Endothelial cell of umbilical vein (primary cell): ENCODE data around the gene PEMT. TPM values are rescaled to one million over a fixed set of nuclear protein-coding genes. Genes with fewer than 3 reads are reported as not detected.

Experiments
- BruUV-seq: library from RNA; stranded (reverse); fragments of 400-500 nt; replicated peaks from 2 replicates; lab custom pipeline; 2021; lab: Mats Ljungman, UMichigan
- CTCF ChIA-PET: fragments of 300-600, 350-600 bp; sonication (Branson Sonifier 250); formaldehyde crosslinking; loops from one replicate; lab custom pipeline; 2021; ENCODE audit warnings: antibody characterized with exemption, inconsistent platforms; lab: Charles Lee
- POLR2A ChIA-PET: fragments of 300-600, 350-600 bp; sonication (Branson Sonifier 250); formaldehyde crosslinking; loops from one replicate; lab custom pipeline; 2021; ENCODE audit warnings: antibody characterized with exemption, inconsistent platforms; lab: Charles Lee
- DNase-seq: peaks from one replicate; pipeline ENCODE4 v3.0.0-alpha.2; 2011; ENCODE audit warnings: low read depth, low spot score
- FAIRE-seq: peaks from 2 replicates; lab custom pipeline; 2011; peaks lifted over from hg19 to GRCh38; lab: Jason Lieb, UNC
- H2AFZ ChIP-seq: 2 replicates; pipeline ENCODE4 v1.6.0; 2012; ENCODE audit warnings: low read depth, low read length, control low read depth, inconsistent platforms
- H3K27ac ChIP-seq: 2 replicates; pipeline ENCODE4 v1.5.1; 2011; ENCODE audit warnings: low read depth, mild to moderate bottlenecking, control low read depth, low read length, moderate library complexity; ENCODE audit not compliant: insufficient read depth
- H3K27me3 ChIP-seq, 2 experiments: 2 replicates each; pipeline versions ENCODE4 v1.6.0 to v1.6.1; 2011; ENCODE audit warnings: low read length in 2 of 2, mixed read lengths in 1 of 2; ENCODE audit not compliant: control insufficient read depth in 2 of 2, insufficient read depth in 2 of 2
- H3K36me3 ChIP-seq, 2 experiments: 2 replicates in 1 of 2; 3 replicates in 1 of 2; pipeline ENCODE4 v1.5.1; 2011; ENCODE audit warnings: low read length in 2 of 2, mild to moderate bottlenecking in 1 of 2, moderate library complexity in 1 of 2; ENCODE audit not compliant: control insufficient read depth in 2 of 2, insufficient read depth in 2 of 2; ENCODE audit errors: extremely low read depth in 1 of 2
- H3K4me1 ChIP-seq: 3 replicates; pipeline ENCODE4 v1.5.1; 2011; ENCODE audit warnings: mild to moderate bottlenecking, low read length; ENCODE audit not compliant: control insufficient read depth, insufficient read depth; ENCODE audit errors: extremely low read depth
- H3K4me2 ChIP-seq: 2 replicates; pipeline ENCODE4 v1.6.1; 2011; ENCODE audit warnings: low read length, control low read depth, mixed read lengths; ENCODE audit not compliant: insufficient read depth
- H3K4me3 ChIP-seq, 3 experiments: fragments of 200-600 bp in 1 of 3; sonication (generic), shearing (Covaris generic) in 1 of 3; replicated peaks in 1 of 3; 2 replicates each; pipeline ENCODE4 v1.5.1; 2011 to 2016; ENCODE audit warnings: control low read depth in 3 of 3, low read length in 3 of 3, mild to moderate bottlenecking in 2 of 3, inconsistent platforms in 1 of 3, low read depth in 1 of 3, moderate library complexity in 1 of 3; ENCODE audit not compliant: insufficient read depth in 1 of 3
- H3K79me2 ChIP-seq: 2 replicates; pipeline ENCODE4 v1.6.0; 2012; ENCODE audit warnings: low read length, inconsistent platforms; ENCODE audit not compliant: control insufficient read depth, insufficient read depth
- H3K9ac ChIP-seq: replicated peaks from 2 replicates; pipeline ENCODE3; 2011; ENCODE audit warnings: low read length, control low read depth; ENCODE audit not compliant: insufficient read depth; ENCODE audit errors: extremely low read depth
- H3K9me1 ChIP-seq: replicated peaks from 3 replicates; pipeline ENCODE4 v1.6.0; 2011; ENCODE audit warnings: mild to moderate bottlenecking, low read length; ENCODE audit not compliant: control insufficient read depth, insufficient read depth; ENCODE audit errors: extremely low read depth
- H3K9me3 ChIP-seq: replicated peaks from 2 replicates; pipeline ENCODE4 v1.5.1; 2012; ENCODE audit warnings: low read length, inconsistent platforms; ENCODE audit not compliant: control insufficient read depth, insufficient read depth
- H4K20me1 ChIP-seq: replicated peaks from 2 replicates; pipeline ENCODE3; 2011; ENCODE audit warnings: mild to moderate bottlenecking, low read length; ENCODE audit not compliant: control insufficient read depth, insufficient read depth; ENCODE audit errors: extremely low read depth
- EZH2 ChIP-seq: IDR thresholded peaks from 2 replicates; pipeline ENCODE4 v1.6.1; 2012; ENCODE audit warnings: borderline replicate concordance, low read depth, mild to moderate bottlenecking, moderate library complexity, low read length, inconsistent platforms; ENCODE audit not compliant: severe bottlenecking
- FOS ChIP-seq: IDR thresholded peaks from 2 replicates; pipeline ENCODE4 v1.6.1; 2011; ENCODE audit warnings: mild to moderate bottlenecking, low read length, moderate library complexity, borderline replicate concordance; ENCODE audit not compliant: insufficient read depth
- GATA2 ChIP-seq: IDR thresholded peaks from 2 replicates; pipeline ENCODE4 v1.7.0; 2011; ENCODE audit warnings: low read depth, mild to moderate bottlenecking, moderate library complexity, mixed read lengths, low read length; ENCODE audit not compliant: insufficient read length, insufficient read depth
- JUN ChIP-seq: IDR thresholded peaks from 2 replicates; pipeline ENCODE4 v1.6.1; 2011; ENCODE audit warnings: borderline replicate concordance, low read depth; ENCODE audit not compliant: insufficient read length, insufficient read depth
- MYC ChIP-seq: IDR thresholded peaks from one replicate; pipeline ENCODE4 v1.6.1; 2011; ENCODE audit warnings: mild to moderate bottlenecking, low read depth, low read length
- POLR2A ChIP-seq: IDR thresholded peaks from 2 replicates; pipeline ENCODE4 v1.6.1; 2012; ENCODE audit warnings: low read depth, mild to moderate bottlenecking, control low read depth, low read length
- POLR2AphosphoS5 ChIP-seq: IDR thresholded peaks from 2 replicates; pipeline ENCODE4 v1.6.1; 2012; ENCODE audit warnings: low read depth, mild to moderate bottlenecking, control low read depth, low read length, moderate library complexity; ENCODE audit not compliant: insufficient read depth
- dilution Hi-C: fragments of 300-500 bp; cut with MboI; formaldehyde crosslinking; loops from one replicate; pipeline ENCODE4 v1.15.0; 2019; ENCODE audit warnings: low sequenced_read_pairs; ENCODE audit not compliant: extremely low pct_ligation_motif_present
- intact Hi-C: fragments of 100-400 bp; cut with micrococcal nuclease; formaldehyde crosslinking; loops from one replicate; pipeline ENCODE4 v1.10.0; 2022
- polyA plus RNA-seq, 4 experiments: library from polyadenylated mRNA; depleted of rRNA in 3 of 4; stranded (reverse) in 3 of 4; unstranded in 1 of 4; fragments of >200 nt; gene quantifications; 2 replicates each; pipeline versions ENCODE4 v1.2.1 to v1.2.3, GENCODE V29; 2011 to 2012; ENCODE audit warnings: missing spikeins in 1 of 4
- total RNA-seq: library from RNA; stranded (reverse); gene quantifications from 2 replicates; pipeline ENCODE4 v1.2.3, GENCODE V29; 2021
- TF ChIP-seq, protein P1 (sequence below), 2 donors: IDR thresholded peaks; 1 replicate in 1 of 2; 2 replicates in 1 of 2; pipeline ENCODE4 v1.5.1; 2011; ENCODE audit warnings: low read length in 2 of 2, mild to moderate bottlenecking in 2 of 2, moderate library complexity in 2 of 2, control low read depth in 1 of 2, inconsistent platforms in 1 of 2, low read depth in 1 of 2; ENCODE audit not compliant: insufficient read depth in 1 of 2; ENCODE audit errors: extremely low read depth in 1 of 2
- TF ChIP-seq, protein P2 (sequence below): IDR thresholded peaks from 2 replicates; pipeline ENCODE4 v1.6.1; 2011; ENCODE audit not compliant: insufficient read depth, insufficient read length

Gene PEMT
- total and polyA plus RNA-seq, 2 donors (not counting 3 experiments of a cell fraction or from before 2014, with no cell fraction given) = 35.1 to 58.4 TPM

DNA sequence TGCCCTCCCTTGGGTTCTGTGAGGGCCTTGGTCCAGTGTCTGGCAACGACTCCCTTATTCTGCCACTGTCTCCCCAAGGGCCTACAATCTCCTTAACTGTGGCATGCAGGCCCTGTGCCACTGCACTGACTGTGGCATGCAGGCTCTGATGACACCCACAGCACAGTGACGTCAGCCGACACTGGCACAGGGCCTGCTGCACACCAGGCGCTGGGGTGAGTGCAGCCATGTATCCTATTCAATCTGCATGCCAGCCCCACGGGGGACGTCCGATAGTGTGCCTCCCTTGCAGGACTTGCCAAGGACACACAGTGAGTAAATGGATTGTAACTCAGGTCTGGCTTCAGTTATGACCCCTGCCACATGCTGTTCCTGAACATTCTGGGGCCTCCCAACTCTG, 55.6 kb downstream of the PEMT start:
- Histone ChIP-seq H3K27me3 (no peaks in the 10 kb centered on the region), H3K9me3 (no peaks in the 10 kb centered on the region), H3K79me2 (no peaks in the 10 kb centered on the region), H3K4me2 (no peak overlapping the region), H4K20me1 (no peaks in the 10 kb centered on the region), H3K9ac (no peak overlapping the region), H3K4me3 (no peak overlapping the region), H3K36me3 (no peaks in the 10 kb centered on the region), H3K9me1 (no peaks in the 10 kb centered on the region), H2AFZ (no peak overlapping the region), H3K4me1 (no peaks in the 10 kb centered on the region), H3K27ac (no peak overlapping the region)
- BruUV-seq = no TSS peak
- no peak for TF ChIP-seq JUN
- no peak for TF ChIP-seq FOS
- no peak for TF ChIP-seq POLR2A
- no peak for TF ChIP-seq MYC
- no peak for TF ChIP-seq EZH2
- TF ChIP-seq, protein P1, sequence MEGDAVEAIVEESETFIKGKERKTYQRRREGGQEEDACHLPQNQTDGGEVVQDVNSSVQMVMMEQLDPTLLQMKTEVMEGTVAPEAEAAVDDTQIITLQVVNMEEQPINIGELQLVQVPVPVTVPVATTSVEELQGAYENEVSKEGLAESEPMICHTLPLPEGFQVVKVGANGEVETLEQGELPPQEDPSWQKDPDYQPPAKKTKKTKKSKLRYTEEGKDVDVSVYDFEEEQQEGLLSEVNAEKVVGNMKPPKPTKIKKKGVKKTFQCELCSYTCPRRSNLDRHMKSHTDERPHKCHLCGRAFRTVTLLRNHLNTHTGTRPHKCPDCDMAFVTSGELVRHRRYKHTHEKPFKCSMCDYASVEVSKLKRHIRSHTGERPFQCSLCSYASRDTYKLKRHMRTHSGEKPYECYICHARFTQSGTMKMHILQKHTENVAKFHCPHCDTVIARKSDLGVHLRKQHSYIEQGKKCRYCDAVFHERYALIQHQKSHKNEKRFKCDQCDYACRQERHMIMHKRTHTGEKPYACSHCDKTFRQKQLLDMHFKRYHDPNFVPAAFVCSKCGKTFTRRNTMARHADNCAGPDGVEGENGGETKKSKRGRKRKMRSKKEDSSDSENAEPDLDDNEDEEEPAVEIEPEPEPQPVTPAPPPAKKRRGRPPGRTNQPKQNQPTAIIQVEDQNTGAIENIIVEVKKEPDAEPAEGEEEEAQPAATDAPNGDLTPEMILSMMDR (IDR thresholded peaks at IDR 0.05; ENCODE audit: extremely low read depth in 1 of 2, insufficient read depth in 1 of 2, low read depth in 1 of 2, low read length in 2 of 2) = no peak
- TF ChIP-seq, protein P2, sequence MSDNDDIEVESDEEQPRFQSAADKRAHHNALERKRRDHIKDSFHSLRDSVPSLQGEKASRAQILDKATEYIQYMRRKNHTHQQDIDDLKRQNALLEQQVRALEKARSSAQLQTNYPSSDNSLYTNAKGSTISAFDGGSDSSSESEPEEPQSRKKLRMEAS = no peak
- no peak for TF ChIP-seq POLR2AphosphoS5
- TF ChIP-seq GATA2 = no peak
- DNase-seq (no peak), FAIRE-seq (no peak)
- ChIA-PET POLR2A (no interaction called here), CTCF (no interaction called here)
- intact Hi-C loops = no loop called here
- dilution Hi-C loops = no loop called here
